ENCODE measurements around the gene GMEB1. TPM values are rescaled to one million over a fixed set of nuclear protein-coding genes. Genes with fewer than 3 reads are reported as not detected.

GMEB1 gene
- total RNA-seq, 4 donors from 2014 or later: 2.4 to 37.4 (median 15.2) TPM

DNA sequence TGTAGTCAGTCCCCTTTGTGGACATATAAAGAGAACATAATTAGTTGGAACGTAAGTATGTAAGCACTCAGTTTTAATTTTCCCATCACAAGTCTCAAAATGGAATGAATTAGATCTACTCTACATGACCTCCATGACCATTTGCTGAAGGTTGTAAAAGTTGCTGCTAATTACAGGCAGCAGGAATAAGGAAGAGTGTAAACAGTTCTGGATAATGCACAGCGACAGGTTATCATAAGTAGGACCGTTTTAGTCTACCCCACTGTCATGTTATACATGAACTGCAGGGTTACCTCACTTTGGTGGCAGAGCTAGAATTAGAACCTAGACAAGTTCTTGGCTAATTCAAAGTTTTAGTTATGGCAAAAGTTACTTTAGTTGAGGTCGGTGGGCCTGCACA, 89.8 kb downstream of the GMEB1 start:
- Histone ChIP-seq H3K36me3 (no peaks in the 10 kb centered on the region), H3K27ac (no peak overlapping the region), H3K4me1 (peaks cover 6% of the 10 kb centered on the region in 2 donors), H3K4me3 (no peak overlapping the region), H3K27me3 (no peaks in the 10 kb centered on the region), H3K9me3 (no peaks in the 10 kb centered on the region)
- DNase-seq: no peak
- TF ChIP-seq, protein P1, sequence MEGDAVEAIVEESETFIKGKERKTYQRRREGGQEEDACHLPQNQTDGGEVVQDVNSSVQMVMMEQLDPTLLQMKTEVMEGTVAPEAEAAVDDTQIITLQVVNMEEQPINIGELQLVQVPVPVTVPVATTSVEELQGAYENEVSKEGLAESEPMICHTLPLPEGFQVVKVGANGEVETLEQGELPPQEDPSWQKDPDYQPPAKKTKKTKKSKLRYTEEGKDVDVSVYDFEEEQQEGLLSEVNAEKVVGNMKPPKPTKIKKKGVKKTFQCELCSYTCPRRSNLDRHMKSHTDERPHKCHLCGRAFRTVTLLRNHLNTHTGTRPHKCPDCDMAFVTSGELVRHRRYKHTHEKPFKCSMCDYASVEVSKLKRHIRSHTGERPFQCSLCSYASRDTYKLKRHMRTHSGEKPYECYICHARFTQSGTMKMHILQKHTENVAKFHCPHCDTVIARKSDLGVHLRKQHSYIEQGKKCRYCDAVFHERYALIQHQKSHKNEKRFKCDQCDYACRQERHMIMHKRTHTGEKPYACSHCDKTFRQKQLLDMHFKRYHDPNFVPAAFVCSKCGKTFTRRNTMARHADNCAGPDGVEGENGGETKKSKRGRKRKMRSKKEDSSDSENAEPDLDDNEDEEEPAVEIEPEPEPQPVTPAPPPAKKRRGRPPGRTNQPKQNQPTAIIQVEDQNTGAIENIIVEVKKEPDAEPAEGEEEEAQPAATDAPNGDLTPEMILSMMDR (IDR thresholded peaks at IDR 0.05): no peak
- no peak for TF ChIP-seq POLR2A (IDR thresholded peaks at IDR 0.05)
- intact Hi-C loops (cut with DNase I; ENCODE audit: low total_unique reads): no loop called here

DNA sequence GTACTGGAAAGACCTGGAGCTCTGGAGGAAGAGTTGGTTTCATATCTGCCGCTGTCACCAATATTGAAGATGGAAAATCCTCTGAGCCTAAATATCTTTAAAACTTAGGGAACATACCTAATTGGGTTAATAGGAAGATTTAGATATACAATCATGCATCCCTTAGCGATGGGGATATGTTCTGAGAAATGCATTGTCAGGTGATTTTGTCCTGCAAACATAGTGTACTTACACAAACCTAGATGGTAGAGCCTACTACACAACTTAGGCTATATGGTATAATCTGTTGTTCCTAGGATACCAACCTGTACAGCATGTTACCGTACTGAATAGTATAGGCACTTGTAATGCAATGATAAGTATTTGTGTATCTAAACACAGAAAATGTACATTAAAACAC, 90.7 kb downstream of the GMEB1 start:
- Histone ChIP-seq H3K9me3 (no peaks in the 10 kb centered on the region), H3K4me1 (peaks cover 6% of the 10 kb centered on the region in 2 donors), H3K27ac (no peak overlapping the region), H3K36me3 (no peaks in the 10 kb centered on the region), H3K4me3 (no peak overlapping the region), H3K27me3 (no peaks in the 10 kb centered on the region)
- TF ChIP-seq POLR2A (IDR thresholded peaks at IDR 0.05): no peak
- TF ChIP-seq, protein P1 (IDR thresholded peaks at IDR 0.05): no peak
- intact Hi-C loops (cut with DNase I; ENCODE audit: low total_unique reads): no loop called here
- no peak for DNase-seq

DNA sequence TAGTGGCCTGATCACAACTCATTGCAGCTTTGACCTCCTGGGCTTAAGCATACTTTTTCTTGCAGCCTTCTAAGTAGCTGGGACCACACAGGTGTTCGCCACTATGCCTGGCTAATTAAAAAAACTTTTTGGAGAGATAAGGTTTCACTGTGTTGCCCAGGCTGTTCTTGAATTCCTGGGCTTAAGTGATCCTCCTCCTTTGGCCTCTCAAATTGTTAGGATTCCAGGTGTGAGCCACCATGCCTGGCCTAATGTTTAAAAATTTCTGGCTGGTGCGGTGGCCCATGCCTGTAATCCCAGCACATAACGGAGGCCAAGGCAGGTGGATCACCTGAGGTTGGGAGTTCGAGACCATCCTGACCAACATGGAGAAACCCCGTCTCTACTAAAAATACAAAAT, 92.6 kb downstream of the GMEB1 start:
- intact Hi-C loops (cut with DNase I; ENCODE audit: low total_unique reads): no loop called here
- no peak overlapping the region for H3K4me3 ChIP-seq
- DNase-seq: no peak
- H3K27ac ChIP-seq: no peak overlapping the region
- TF ChIP-seq, protein P1 (IDR thresholded peaks at IDR 0.05): no peak
- TF ChIP-seq POLR2A (IDR thresholded peaks at IDR 0.05): no peak
- no peaks in the 10 kb centered on the region for H3K9me3 ChIP-seq
- H3K27me3 ChIP-seq: no peaks in the 10 kb centered on the region
- no peaks in the 10 kb centered on the region for H3K36me3 ChIP-seq
- H3K4me1 ChIP-seq: peaks cover 0 to 6% of the 10 kb centered on the region in 2 donors

DNA sequence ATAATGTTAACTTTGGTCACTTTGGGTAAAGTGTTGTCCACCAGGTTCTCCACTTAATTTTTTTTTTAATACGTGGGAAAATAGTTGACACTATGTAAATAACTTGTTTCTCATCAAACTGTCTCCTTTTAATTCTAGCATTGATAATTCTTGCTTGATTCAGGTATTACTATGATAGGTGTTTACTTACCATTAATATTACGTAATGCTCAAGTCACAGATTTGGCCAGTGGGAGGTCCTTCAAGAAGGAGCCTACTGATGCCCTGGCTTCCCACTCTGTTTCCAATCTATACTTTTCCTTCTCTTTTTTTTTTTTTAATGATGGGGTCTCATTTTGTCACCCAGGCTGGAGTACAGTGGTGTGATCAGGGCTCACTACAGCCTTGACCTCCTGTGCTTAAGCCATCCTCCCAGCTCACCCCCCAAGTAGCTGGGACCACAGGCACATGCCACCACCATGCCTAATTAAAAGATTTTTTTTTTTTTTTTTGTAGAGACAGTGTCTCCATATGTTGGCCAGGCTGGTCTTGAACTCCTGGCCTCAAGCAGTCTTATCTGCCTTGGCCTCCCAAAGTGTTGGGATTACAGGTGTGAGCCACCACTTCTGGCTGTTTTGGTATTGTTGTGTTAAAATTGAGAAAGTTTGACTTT, 98.1 kb downstream of the GMEB1 start:
- no peaks in the 10 kb centered on the region for H3K27me3 ChIP-seq
- no peak overlapping the region for H3K27ac ChIP-seq
- no peaks in the 10 kb centered on the region for H3K4me1 ChIP-seq
- intact Hi-C loops (cut with DNase I; ENCODE audit: low total_unique reads): no loop called here
- H3K36me3 ChIP-seq: no peaks in the 10 kb centered on the region
- DNase-seq: no peak
- H3K9me3 ChIP-seq: no peaks in the 10 kb centered on the region
- H3K4me3 ChIP-seq: no peak overlapping the region
- TF ChIP-seq, protein P1 (IDR thresholded peaks at IDR 0.05): no peak
- TF ChIP-seq POLR2A (IDR thresholded peaks at IDR 0.05): no peak

Small RNA genes within 50 kb of the gene (small RNA-seq; reads per million reads assigned to genes)
- gene RF00422 (not detected), gene RNU11 (not detected)

Other genes with a start within 250 kb of the GMEB1 start
- 10 to 100 TPM in 3 of 4 donors, 1 to 10 TPM in 1; 3.8 to 37.6 (median 13.8) TPM for gene RCC1, start 162.7 kb upstream of the GMEB1 start, total RNA-seq
- 10 to 100 TPM in 2 of 4 donors, 1 to 10 TPM in 2; 3.8 to 34.9 (median 20.3) TPM for gene TRNAU1AP, start 115.7 kb upstream of the GMEB1 start, total RNA-seq
- 10 to 100 TPM in 1 of 4 donors, 1 to 10 TPM in 1, not detected in 2; 3.0 to 15.6 TPM for gene RAB42, start 76.5 kb upstream of the GMEB1 start, total RNA-seq
- gene TAF12, start 25.7 kb upstream of the GMEB1 start, total RNA-seq: 10 to 100 TPM in 3 of 4 donors, 1 to 10 TPM in 1; 5.3 to 24.4 (median 13.7) TPM
- not detected for gene RNU11, start 20.2 kb upstream of the GMEB1 start, total RNA-seq
- gene YTHDF2, start 68.2 kb downstream of the GMEB1 start, total RNA-seq: 10 to 100 TPM; 24.4 to 83.7 (median 58.6) TPM
- under 1 TPM in 1 of 4 donors, not detected in 3; 0.07 TPM for gene OPRD1, start 143.4 kb downstream of the GMEB1 start, total RNA-seq
- gene EPB41, start 245.8 kb downstream of the GMEB1 start, total RNA-seq: 1,000 to 10,000 TPM in 1 of 4 donors, 10 to 100 TPM in 3; 16.2 to 1,146 (median 45.4) TPM

Data from uterus (tissue), 4 donors.